GM23338 (cell line): ENCODE data around the gene PRR29. TPM values are rescaled to one million over a fixed set of nuclear protein-coding genes. Genes with fewer than 3 reads are reported as not detected.

Experiments
- ATAC-seq: fragments of 200-7000 bp; cut with Tn5 transposase; 3 replicates; pipeline ENCODE4 v1.9.1; 2020
- DNase-seq: peaks from one replicate; pipeline ENCODE4 v3.0.0-alpha.2; 2015; ENCODE audit warnings: low spot score
- H2AFZ ChIP-seq: fragments of 200-600 bp; sonication (generic); 2 replicates; pipeline ENCODE4 v1.8.0; 2016; ENCODE audit warnings: antibody characterized with exemption, mild to moderate bottlenecking, moderate library complexity
- H3F3A ChIP-seq: fragments of 200-600 bp; sonication (generic); replicated peaks from 2 replicates; pipeline ENCODE4 v1.8.0; 2017; ENCODE audit warnings: antibody characterized with exemption, mixed run types, low read depth
- H3K27ac ChIP-seq: fragments of 200-600 bp; sonication (generic); 2 replicates; pipeline ENCODE4 v1.6.1; 2016; ENCODE audit warnings: low read depth
- H3K27me3 ChIP-seq: fragments of 200-600 bp; sonication (generic); 2 replicates; pipeline ENCODE4 v1.8.0; 2016; ENCODE audit warnings: mild to moderate bottlenecking, mixed run types, moderate library complexity; ENCODE audit not compliant: insufficient read depth
- H3K36me3 ChIP-seq: fragments of 200-600 bp; sonication (generic); 2 replicates; pipeline ENCODE4 v1.8.0; 2016; ENCODE audit warnings: mild to moderate bottlenecking; ENCODE audit not compliant: insufficient read depth
- H3K4me1 ChIP-seq: fragments of 200-600 bp; sonication (generic); 2 replicates; pipeline ENCODE4 v1.8.0; 2016; ENCODE audit warnings: mild to moderate bottlenecking, moderate library complexity; ENCODE audit not compliant: insufficient read depth
- H3K4me2 ChIP-seq: fragments of 200-600 bp; sonication (generic); 2 replicates; pipeline ENCODE4 v1.7.1; 2017; ENCODE audit warnings: mixed run types
- H3K4me3 ChIP-seq: fragments of 200-600 bp; sonication (generic); 2 replicates; pipeline ENCODE4 v1.6.1; 2016; ENCODE audit warnings: mixed run types
- H3K79me2 ChIP-seq: fragments of 200-600 bp; sonication (generic); replicated peaks from 2 replicates; pipeline ENCODE4 v1.8.0; 2017; ENCODE audit warnings: mild to moderate bottlenecking; ENCODE audit not compliant: insufficient read depth
- H3K9me2 ChIP-seq: fragments of 200-600 bp; sonication (generic); 2 replicates; pipeline ENCODE4 v1.8.0; 2017; ENCODE audit not compliant: insufficient read depth
- H4K20me1 ChIP-seq: fragments of 200-600 bp; sonication (generic); replicated peaks from 2 replicates; pipeline ENCODE4 v1.8.0; 2017; ENCODE audit warnings: mild to moderate bottlenecking; ENCODE audit not compliant: insufficient read depth
- H3K27ac Mint-ChIP-seq: 2 replicates; pipeline ENCODE4 v1.8.0; 2020; ENCODE audit warnings: inconsistent platforms, mild to moderate bottlenecking, moderate library complexity, mixed read lengths
- H3K27me3 Mint-ChIP-seq: 3 replicates; pipeline ENCODE4 v1.8.0; 2022; ENCODE audit warnings: low read depth, mild to moderate bottlenecking, moderate library complexity, mixed read lengths, inconsistent platforms; ENCODE audit not compliant: insufficient read depth, poor library complexity
- H3K36me3 Mint-ChIP-seq: 3 replicates; pipeline ENCODE4 v1.8.0; 2021; ENCODE audit warnings: low read depth, mild to moderate bottlenecking, inconsistent platforms, moderate library complexity, mixed read lengths
- H3K4me1 Mint-ChIP-seq: 3 replicates; pipeline ENCODE4 v1.8.0; 2020; ENCODE audit warnings: mild to moderate bottlenecking, inconsistent platforms, mixed read lengths
- H3K4me3 Mint-ChIP-seq: 3 replicates; pipeline ENCODE4 v1.8.0; 2021; ENCODE audit warnings: moderate library complexity, mild to moderate bottlenecking, inconsistent platforms, mixed read lengths
- H3K9me3 Mint-ChIP-seq: 3 replicates; pipeline ENCODE4 v1.8.0; 2020; ENCODE audit warnings: moderate library complexity, mild to moderate bottlenecking, inconsistent platforms, mixed read lengths
- CREB1 ChIP-seq: fragments of 250-450 bp; sonication (Bioruptor Pico); IDR thresholded peaks from 2 replicates; pipeline ENCODE4 v1.5.0; 2020; ENCODE audit warnings: low read depth, mild to moderate bottlenecking, moderate library complexity
- CTCF ChIP-seq, 2 experiments: fragments of 200-600 bp in 1 of 2; sonication (generic) in 1 of 2; conservative IDR thresholded peaks; 2 replicates each; pipeline versions ENCODE4 v1.5.1 to v1.6.1; 2016 to 2017; ENCODE audit warnings: antibody characterized with exemption in 2 of 2, low read depth in 2 of 2, mild to moderate bottlenecking in 2 of 2, moderate library complexity in 1 of 2
- ETS1 ChIP-seq: IDR thresholded peaks from 2 replicates; pipeline ENCODE4 v1.6.1; 2016; ENCODE audit warnings: antibody characterized with exemption
- EZH2 ChIP-seq: fragments of 200-600 bp; sonication (generic); IDR thresholded peaks from one replicate; pipeline ENCODE4 v1.8.0; 2017; ENCODE audit warnings: antibody characterized with exemption, mild to moderate bottlenecking, low read depth; ENCODE audit not compliant: unreplicated experiment
- EZH2phosphoT487 ChIP-seq: fragments of 200-600 bp; sonication (generic); IDR thresholded peaks from one replicate; pipeline ENCODE4 v1.8.1; 2018; ENCODE audit warnings: antibody characterized with exemption; ENCODE audit not compliant: unreplicated experiment
- JUNB ChIP-seq: IDR thresholded peaks from one replicate; pipeline ENCODE4 v1.6.1; 2016; ENCODE audit warnings: antibody characterized with exemption; ENCODE audit not compliant: unreplicated experiment
- NANOG ChIP-seq: IDR thresholded peaks from 2 replicates; pipeline ENCODE4 v1.6.1; 2016; ENCODE audit warnings: antibody characterized with exemption, borderline replicate concordance
- POLR2AphosphoS5 ChIP-seq: IDR thresholded peaks from 2 replicates; pipeline ENCODE4 v1.6.1; 2016; ENCODE audit warnings: antibody characterized with exemption, low read depth
- REST ChIP-seq: IDR thresholded peaks from one replicate; pipeline ENCODE4 v1.6.1; 2018; ENCODE audit warnings: antibody characterized with exemption; ENCODE audit not compliant: unreplicated experiment
- STAT1 ChIP-seq: IDR thresholded peaks from one replicate; pipeline ENCODE4 v1.6.1; 2016; ENCODE audit warnings: antibody characterized with exemption; ENCODE audit not compliant: unreplicated experiment
- ZNF114 ChIP-seq: fragments of 250-450 bp; sonication (Bioruptor Pico); IDR thresholded peaks from 2 replicates; pipeline ENCODE4 v1.5.0; 2020; ENCODE audit warnings: mild to moderate bottlenecking, moderate library complexity
- ZNF331 ChIP-seq: fragments of 250-450 bp; sonication (Bioruptor Pico); IDR thresholded peaks from 2 replicates; pipeline ENCODE4 v1.5.0; 2020; ENCODE audit warnings: low read depth, mild to moderate bottlenecking, moderate library complexity
- polyA plus RNA-seq: library from polyadenylated mRNA; unstranded; fragments of >200 nt; fragmentation: Nextera tagmentation; extraction: Ambion mirVana; gene quantifications from 2 replicates; pipeline ENCODE4 v1.2.1, GENCODE V29; 2016
- total RNA-seq: library from RNA; depleted of rRNA; stranded (reverse); fragments of >200 nt; shearing (Covaris generic); gene quantifications from 2 replicates; pipeline ENCODE4 v1.2.3, GENCODE V29; 2014

Gene PRR29
- total and polyA plus RNA-seq, 2 experiments from 2014 or later, result 0.24 to 1.3 TPM

GRCh38 chr17:63984236-63984635 lies 13.9 kb upstream of the PRR29 start:
- Histone ChIP-seq H4K20me1 (no peaks in the 10 kb centered on the region), H3F3A (no peaks in the 10 kb centered on the region), H3K4me3 (no peak overlapping the region), H3K27ac (no peak overlapping the region), H3K36me3 (no peaks in the 10 kb centered on the region), H3K27me3 (no peaks in the 10 kb centered on the region), H3K4me1 (0 out of 2 replicates have a peak, but pooled peaks cover 5% of the 10 kb centered on the region), H3K4me2 (no peak overlapping the region), H3K9me2 (no peaks in the 10 kb centered on the region), H2AFZ (no peak overlapping the region), H3K79me2 (no peaks in the 10 kb centered on the region)
- ATAC-seq, result no peak
- H3K36me3 Mint-ChIP-seq, result peaks cover 11% of the 10 kb centered on the region; the same call in 1 of the 3 replicates
- peaks cover 9% of the 10 kb centered on the region for H3K4me1 Mint-ChIP-seq
- H3K9me3 Mint-ChIP-seq, result peaks cover 20% of the 10 kb centered on the region
- H3K27me3 Mint-ChIP-seq, result peaks cover 6% of the 10 kb centered on the region
- TF ChIP-seq JUNB (no peak), EZH2phosphoT487 (no peak), REST (no peak), NANOG (no peak), CREB1 (CRISPR knock-in tag) (no peak), EZH2 (no peak), ZNF114 (CRISPR knock-in tag) (no peak), ETS1 (no peak)
- H3K27ac Mint-ChIP-seq, result no peak overlapping the region
- DNase-seq, result no peak
- no peak overlapping the region for H3K4me3 Mint-ChIP-seq

- Histone ChIP-seq H4K20me1 (no peaks in the 10 kb centered on the region), H3K27ac (no peak overlapping the region), H3K36me3 (no peaks in the 10 kb centered on the region), H3K4me3 (no peak overlapping the region), H3K4me2 (no peak overlapping the region), H3K79me2 (no peaks in the 10 kb centered on the region), H3K9me2 (no peaks in the 10 kb centered on the region), H2AFZ (no peak overlapping the region), H3F3A (no peaks in the 10 kb centered on the region), H3K27me3 (no peaks in the 10 kb centered on the region), H3K4me1 (0 out of 2 replicates have a peak, but pooled peaks cover 5% of the 10 kb centered on the region)
- peaks cover 20% of the 10 kb centered on the region for H3K9me3 Mint-ChIP-seq
- peaks cover 15% of the 10 kb centered on the region for H3K4me1 Mint-ChIP-seq
- ATAC-seq (no peak), DNase-seq (no peak)
- H3K4me3 Mint-ChIP-seq, result no peak overlapping the region
- no peak overlapping the region for H3K27ac Mint-ChIP-seq
- H3K36me3 Mint-ChIP-seq, result peaks cover 11% of the 10 kb centered on the region; the same call in 1 of the 3 replicates
- peaks cover 6% of the 10 kb centered on the region for H3K27me3 Mint-ChIP-seq
- no peak for TF ChIP-seq STAT1
- no peak for TF ChIP-seq POLR2AphosphoS5
- TF ChIP-seq JUNB, result no peak
- TF ChIP-seq CTCF (conservative IDR thresholded peaks at IDR 0.05; ENCODE audit: low read depth in 2 of 2), result no peak
- no peak for TF ChIP-seq ZNF331 (CRISPR knock-in tag)
- no peak for TF ChIP-seq CREB1 (CRISPR knock-in tag)
- no peak for TF ChIP-seq ZNF114 (CRISPR knock-in tag)
- TF ChIP-seq EZH2phosphoT487, result no peak
Observed at GRCh38 chr17:63984651-63985386, 13.3 kb upstream of the PRR29 start.
